ENCODE data around the gene C10orf71.

DNA sequence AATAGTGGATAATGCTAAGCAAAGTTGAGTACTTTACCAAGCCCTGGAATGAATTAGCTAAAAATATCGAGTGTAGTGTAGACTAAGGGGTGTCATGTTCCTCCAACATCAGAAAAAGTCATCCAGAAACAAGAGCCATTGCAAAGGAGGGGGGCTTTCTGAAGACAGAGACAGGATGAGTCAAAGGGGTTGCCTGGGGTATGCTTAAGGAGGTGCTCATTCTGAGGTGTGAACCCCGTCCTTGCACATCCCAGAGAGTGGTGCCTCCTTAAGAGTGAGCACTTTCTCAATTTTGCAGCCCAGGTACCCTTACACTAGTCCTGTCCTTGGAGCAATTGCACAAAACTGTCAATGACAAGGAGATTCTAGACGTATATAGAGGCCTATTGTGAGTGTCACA is 43.1 kb upstream of the C10orf71 start:
- no peak for TF ChIP-seq ZFP30 (CRISPR knock-in tag; IDR thresholded peaks at IDR 0.05)
- TF ChIP-seq, protein P1, sequence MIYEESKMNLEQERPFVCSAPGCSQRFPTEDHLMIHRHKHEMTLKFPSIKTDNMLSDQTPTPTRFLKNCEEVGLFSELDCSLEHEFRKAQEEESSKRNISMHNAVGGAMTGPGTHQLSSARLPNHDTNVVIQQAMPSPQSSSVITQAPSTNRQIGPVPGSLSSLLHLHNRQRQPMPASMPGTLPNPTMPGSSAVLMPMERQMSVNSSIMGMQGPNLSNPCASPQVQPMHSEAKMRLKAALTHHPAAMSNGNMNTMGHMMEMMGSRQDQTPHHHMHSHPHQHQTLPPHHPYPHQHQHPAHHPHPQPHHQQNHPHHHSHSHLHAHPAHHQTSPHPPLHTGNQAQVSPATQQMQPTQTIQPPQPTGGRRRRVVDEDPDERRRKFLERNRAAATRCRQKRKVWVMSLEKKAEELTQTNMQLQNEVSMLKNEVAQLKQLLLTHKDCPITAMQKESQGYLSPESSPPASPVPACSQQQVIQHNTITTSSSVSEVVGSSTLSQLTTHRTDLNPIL (CRISPR knock-in tag; IDR thresholded peaks at IDR 0.05; ENCODE audit: low read depth) = no peak

Measured in SK-N-SH treated with all-trans-retinoic acid at 6 μM for 48 hours (cell line).